Measurements from ENCODE around the gene SLC17A9. TPM values are rescaled to one million over a fixed set of nuclear protein-coding genes. Genes with fewer than 3 reads are reported as not detected.

Gene SLC17A9
- total RNA-seq, 3 donors from 2014 or later = 6.8 to 16.1 (median 13.3) TPM

- Mint-ChIP-seq H3K27me3 (ENCODE audit: low read depth) (no peaks in the 10 kb centered on the region), H3K36me3 (ENCODE audit: insufficient read depth) (peaks cover 30% of the 10 kb centered on the region), H3K4me1 (ENCODE audit: low read depth) (peaks cover 30% of the 10 kb centered on the region), H3K9me3 (no peaks in the 10 kb centered on the region), H3K4me3 (no peak overlapping the region)
- no peak for DNase-seq
- no peak for ATAC-seq
Measured at GRCh38 chr20:62942456-62942855, 10.1 kb upstream of the SLC17A9 start.

GRCh38 chr20:62943396-62943795 is 9.1 kb upstream of the SLC17A9 start:
- DNase-seq (no peak), ATAC-seq (no peak)
- H3K36me3 Mint-ChIP-seq (ENCODE audit: insufficient read depth) = peaks cover 37% of the 10 kb centered on the region
- no peak overlapping the region for H3K4me3 Mint-ChIP-seq
- H3K4me1 Mint-ChIP-seq (ENCODE audit: low read depth) = peaks cover 30% of the 10 kb centered on the region
- no peaks in the 10 kb centered on the region for H3K9me3 Mint-ChIP-seq
- H3K27me3 Mint-ChIP-seq (ENCODE audit: low read depth) = no peaks in the 10 kb centered on the region

GRCh38 chr20:62944184-62944583 is 8.3 kb upstream of the SLC17A9 start:
- no peaks in the 10 kb centered on the region for H3K27me3 Mint-ChIP-seq (ENCODE audit: low read depth)
- H3K4me3 Mint-ChIP-seq = no peak overlapping the region
- no peaks in the 10 kb centered on the region for H3K9me3 Mint-ChIP-seq
- H3K4me1 Mint-ChIP-seq (ENCODE audit: low read depth) = peaks cover 25% of the 10 kb centered on the region
- DNase-seq = no peak
- peaks cover 44% of the 10 kb centered on the region for H3K36me3 Mint-ChIP-seq (ENCODE audit: insufficient read depth)
- ATAC-seq = no peak

- Mint-ChIP-seq H3K4me3 (no peak overlapping the region), H3K4me1 (ENCODE audit: low read depth) (peaks cover 19% of the 10 kb centered on the region), H3K9me3 (no peaks in the 10 kb centered on the region), H3K27me3 (ENCODE audit: low read depth) (no peaks in the 10 kb centered on the region), H3K36me3 (ENCODE audit: insufficient read depth) (peaks cover 44% of the 10 kb centered on the region)
- ATAC-seq (no peak), DNase-seq (no peak)
Measured at GRCh38 chr20:62944746-62945145, 7.8 kb upstream of the SLC17A9 start.

- ATAC-seq = no peak
- Mint-ChIP-seq H3K4me1 (ENCODE audit: low read depth) (peaks cover 13% of the 10 kb centered on the region), H3K9me3 (no peaks in the 10 kb centered on the region), H3K4me3 (no peak overlapping the region), H3K36me3 (ENCODE audit: insufficient read depth) (peaks cover 51% of the 10 kb centered on the region), H3K27me3 (ENCODE audit: low read depth) (no peaks in the 10 kb centered on the region)
- DNase-seq = no peak
Measured at GRCh38 chr20:62945771-62946339, 6.7 kb upstream of the SLC17A9 start.

GRCh38 chr20:62946918-62947317 is 5.6 kb upstream of the SLC17A9 start:
- Mint-ChIP-seq H3K4me3 (no peak overlapping the region), H3K36me3 (ENCODE audit: insufficient read depth) (peaks cover 44% of the 10 kb centered on the region), H3K9me3 (no peaks in the 10 kb centered on the region), H3K27me3 (ENCODE audit: low read depth) (no peaks in the 10 kb centered on the region), H3K4me1 (ENCODE audit: low read depth) (peaks cover 5% of the 10 kb centered on the region)
- ATAC-seq (no peak), DNase-seq (no peak)

- Mint-ChIP-seq H3K4me1 (ENCODE audit: low read depth) (peaks cover 10% of the 10 kb centered on the region), H3K4me3 (no peak overlapping the region), H3K36me3 (ENCODE audit: insufficient read depth) (peaks cover 41% of the 10 kb centered on the region), H3K27me3 (ENCODE audit: low read depth) (no peaks in the 10 kb centered on the region), H3K9me3 (no peaks in the 10 kb centered on the region)
- DNase-seq (no peak), ATAC-seq (no peak)
Measured at GRCh38 chr20:62947532-62948300, 4.8 kb upstream of the SLC17A9 start.

GRCh38 chr20:62949153-62949821 is 3.2 kb upstream of the SLC17A9 start:
- no peaks in the 10 kb centered on the region for H3K27me3 Mint-ChIP-seq (ENCODE audit: low read depth)
- DNase-seq (no peak), ATAC-seq (no peak)
- no peaks in the 10 kb centered on the region for H3K9me3 Mint-ChIP-seq
- peaks cover 24% of the 10 kb centered on the region for H3K4me1 Mint-ChIP-seq (ENCODE audit: low read depth)
- no peak overlapping the region for H3K4me3 Mint-ChIP-seq
- peaks cover 36% of the 10 kb centered on the region for H3K36me3 Mint-ChIP-seq (ENCODE audit: insufficient read depth)

- Mint-ChIP-seq H3K4me1 (ENCODE audit: low read depth) (peaks cover 28% of the 10 kb centered on the region), H3K27me3 (ENCODE audit: low read depth) (no peaks in the 10 kb centered on the region), H3K4me3 (no peak overlapping the region), H3K9me3 (no peaks in the 10 kb centered on the region), H3K36me3 (ENCODE audit: insufficient read depth) (peaks cover 29% of the 10 kb centered on the region)
- ATAC-seq (no peak), DNase-seq (no peak)
Measured at GRCh38 chr20:62949962-62950361, 2.5 kb upstream of the SLC17A9 start.

GRCh38 chr20:62950741-62951140 is 1.8 kb upstream of the SLC17A9 start:
- H3K27me3 Mint-ChIP-seq (ENCODE audit: low read depth) = no peaks in the 10 kb centered on the region
- DNase-seq (no peak), ATAC-seq (no peak)
- peaks cover 28% of the 10 kb centered on the region for H3K36me3 Mint-ChIP-seq (ENCODE audit: insufficient read depth)
- H3K4me3 Mint-ChIP-seq = no peak overlapping the region
- H3K9me3 Mint-ChIP-seq = no peaks in the 10 kb centered on the region
- peaks cover 28% of the 10 kb centered on the region for H3K4me1 Mint-ChIP-seq (ENCODE audit: low read depth)

GRCh38 chr20:62951143-62951895 is 1.2 kb upstream of the SLC17A9 start:
- Mint-ChIP-seq H3K36me3 (ENCODE audit: insufficient read depth) (peaks cover 28% of the 10 kb centered on the region), H3K9me3 (no peaks in the 10 kb centered on the region), H3K27me3 (ENCODE audit: low read depth) (no peaks in the 10 kb centered on the region), H3K4me3 (no peak overlapping the region), H3K4me1 (ENCODE audit: low read depth) (peaks cover 28% of the 10 kb centered on the region)
- DNase-seq (no peak), ATAC-seq (no peak)

- Mint-ChIP-seq H3K4me3 (peak overlapping the region; percentile 51), H3K9me3 (no peaks in the 10 kb centered on the region), H3K4me1 (ENCODE audit: low read depth) (peaks cover 28% of the 10 kb centered on the region), H3K36me3 (ENCODE audit: insufficient read depth) (peaks cover 28% of the 10 kb centered on the region), H3K27me3 (ENCODE audit: low read depth) (no peaks in the 10 kb centered on the region)
- DNase-seq (no peak), ATAC-seq (no peak)
Measured at GRCh38 chr20:62951896-62952372, 575 bp upstream of the SLC17A9 start.

GRCh38 chr20:62952968-62953838 is 694 bp downstream of the SLC17A9 start:
- Mint-ChIP-seq H3K9me3 (no peaks in the 10 kb centered on the region), H3K36me3 (ENCODE audit: insufficient read depth) (peaks cover 18% of the 10 kb centered on the region), H3K4me1 (ENCODE audit: low read depth) (peaks cover 25% of the 10 kb centered on the region), H3K27me3 (ENCODE audit: low read depth) (no peaks in the 10 kb centered on the region), H3K4me3 (peak overlapping the region; percentile 43)
- ATAC-seq = peak in 1 of 2 donors; percentile 1
- no peak for DNase-seq
